ENCODE results near the gene RFX2. TPM values are rescaled to one million over a fixed set of nuclear protein-coding genes. Genes with fewer than 3 reads are reported as not detected.

The RFX2 gene
- total and polyA plus RNA-seq, 2 donors from 2014 or later: 4.6 to 12.6 TPM

- H3K27me3 ChIP-seq (ENCODE audit: control insufficient read depth, insufficient read depth, low read length): no peaks in the 10 kb centered on the region
- H3K9me3 ChIP-seq (ENCODE audit: control insufficient read depth in 2 of 3, insufficient read depth in 1 of 3, low read length in 3 of 3): no peaks in the 10 kb centered on the region
- no peaks in the 10 kb centered on the region for H3K36me3 ChIP-seq (ENCODE audit: control insufficient read depth in 2 of 3, insufficient read depth in 3 of 3, low read length in 3 of 3)
- peak overlapping the region in 1 of 3 donors; percentile 47 for H3K9ac ChIP-seq (ENCODE audit: low read length in 3 of 3)
- TF ChIP-seq CTCF (IDR thresholded peaks at IDR 0.05; ENCODE audit: borderline replicate concordance, extremely low read depth, insufficient read depth): no peak
- no peak for FAIRE-seq
- DNase-seq: peak in 3 of 5 donors; percentile 71 to 79 (median 73)
- intact Hi-C loops (cut with DNase I): no loop called here
- peak overlapping the region in 1 of 3 donors; percentile 10 for H3K4me3 ChIP-seq (ENCODE audit: low read length in 3 of 3)
- H3K27ac ChIP-seq (ENCODE audit: low read depth in 2 of 2, low read length in 2 of 2): peak overlapping the region; percentile 73 to 87
- peaks cover 0 to 8% (median 7%) of the 10 kb centered on the region in 3 donors for H3K4me1 ChIP-seq (ENCODE audit: control insufficient read depth in 2 of 3, insufficient read depth in 2 of 3, low read depth in 1 of 3, low read length in 3 of 3)
These were observed 53.3 kb downstream of the RFX2 start for GRCh38 chr19:6056801-6057650.

- no peak for FAIRE-seq
- Histone ChIP-seq H3K27ac (ENCODE audit: low read depth in 2 of 2, low read length in 2 of 2) (peak overlapping the region; percentile 73 to 87), H3K4me1 (ENCODE audit: control insufficient read depth in 2 of 3, insufficient read depth in 2 of 3, low read depth in 1 of 3, low read length in 3 of 3) (peaks cover 0 to 8% (median 7%) of the 10 kb centered on the region in 3 donors), H3K4me3 (ENCODE audit: low read length in 3 of 3) (peak overlapping the region in 1 of 3 donors; percentile 10), H3K9me3 (ENCODE audit: control insufficient read depth in 2 of 3, insufficient read depth in 1 of 3, low read length in 3 of 3) (no peaks in the 10 kb centered on the region), H3K36me3 (ENCODE audit: control insufficient read depth in 2 of 3, insufficient read depth in 3 of 3, low read length in 3 of 3) (no peaks in the 10 kb centered on the region), H3K9ac (ENCODE audit: low read length in 3 of 3) (peak overlapping the region in 1 of 3 donors; percentile 47), H3K27me3 (ENCODE audit: control insufficient read depth, insufficient read depth, low read length) (no peaks in the 10 kb centered on the region)
- intact Hi-C loops (cut with DNase I): no loop called here
- DNase-seq: peak in 1 of 5 donors; percentile 49
- TF ChIP-seq CTCF (IDR thresholded peaks at IDR 0.05; ENCODE audit: borderline replicate concordance, extremely low read depth, insufficient read depth): no peak
These were observed 54.0 kb downstream of the RFX2 start for GRCh38 chr19:6056282-6056741.

GRCh38 chr19:6055013-6055795 is 55.1 kb downstream of the RFX2 start:
- TF ChIP-seq CTCF (IDR thresholded peaks at IDR 0.05; ENCODE audit: borderline replicate concordance, extremely low read depth, insufficient read depth): no peak
- no peak overlapping the region for H3K4me3 ChIP-seq (ENCODE audit: low read length in 3 of 3)
- no peak overlapping the region for H3K9ac ChIP-seq (ENCODE audit: low read length in 3 of 3)
- no peaks in the 10 kb centered on the region for H3K36me3 ChIP-seq (ENCODE audit: control insufficient read depth in 2 of 3, insufficient read depth in 3 of 3, low read length in 3 of 3)
- intact Hi-C loops (cut with DNase I): no loop called here
- H3K27ac ChIP-seq (ENCODE audit: low read depth in 2 of 2, low read length in 2 of 2): no peak overlapping the region
- DNase-seq (peak in 1 of 5 donors; percentile 6), FAIRE-seq (no peak)
- H3K4me1 ChIP-seq (ENCODE audit: control insufficient read depth in 2 of 3, insufficient read depth in 2 of 3, low read depth in 1 of 3, low read length in 3 of 3): peaks cover 0 to 8% (median 7%) of the 10 kb centered on the region in 3 donors
- H3K27me3 ChIP-seq (ENCODE audit: control insufficient read depth, insufficient read depth, low read length): no peaks in the 10 kb centered on the region
- H3K9me3 ChIP-seq (ENCODE audit: control insufficient read depth in 2 of 3, insufficient read depth in 1 of 3, low read length in 3 of 3): no peaks in the 10 kb centered on the region

All from kidney (tissue), 14 donors.